ENCODE data around the gene SLC13A2.

- TF ChIP-seq CTCF (IDR thresholded peaks at IDR 0.05) (no peak), POLR2A (IDR thresholded peaks at IDR 0.05) (no peak)
Observed at GRCh38 chr17:28513476-28513875, 40.0 kb downstream of the SLC13A2 start.

All from testis (tissue), 2 donors.